HepG2 (cell line): ENCODE measurements around the gene NDUFB10. TPM values are rescaled to one million over a fixed set of nuclear protein-coding genes. Genes with fewer than 3 reads are reported as not detected.
A peak's percentile ranks its signal among the peaks of the same experiment; 100 is the strongest.

Experiments used
- CENPT ChIP-seq: sonication (generic); formaldehyde crosslinking; IDR thresholded peaks from 2 replicates; pipeline ENCODE4 v1.8.0; 2022; ENCODE audit warnings: low read depth, mild to moderate bottlenecking, moderate library complexity, missing genetic modification reagents
- DMTF1 ChIP-seq: sonication (generic); formaldehyde crosslinking; IDR thresholded peaks from 2 replicates; pipeline ENCODE4 v1.4.0; 2020; ENCODE audit warnings: mild to moderate bottlenecking, missing genetic modification reagents
- ELF1 ChIP-seq: sonication (generic); formaldehyde crosslinking; IDR thresholded peaks from 2 replicates; pipeline ENCODE4 v1.4.0; 2020; ENCODE audit warnings: missing genetic modification reagents
- ETV5 ChIP-seq: IDR thresholded peaks from 2 replicates; pipeline ENCODE4 v1.6.1; 2018; ENCODE audit warnings: missing biosample characterization, missing genetic modification reagents, inconsistent platforms, borderline replicate concordance
- EZH2 ChIP-seq: conservative IDR thresholded peaks from 2 replicates; pipeline ENCODE4 v1.6.1; 2012; ENCODE audit warnings: mild to moderate bottlenecking, low read depth, low read length, moderate library complexity
- FOSL1 ChIP-seq: sonication (generic); formaldehyde crosslinking; IDR thresholded peaks from 2 replicates; pipeline ENCODE4 v1.9.0; 2021; ENCODE audit warnings: missing genetic modification reagents, borderline replicate concordance
- FOXJ3 ChIP-seq: sonication (generic); formaldehyde crosslinking; IDR thresholded peaks from 2 replicates; pipeline ENCODE4 v1.4.0; 2020; ENCODE audit warnings: missing genetic modification reagents, mild to moderate bottlenecking, borderline replicate concordance
- FOXO1 ChIP-seq: sonication (generic); formaldehyde crosslinking; IDR thresholded peaks from 2 replicates; pipeline ENCODE4 v1.4.0; 2020; ENCODE audit warnings: missing genetic modification reagents
- KAT8 ChIP-seq: IDR thresholded peaks from 2 replicates; pipeline ENCODE4 v1.6.1; 2016; ENCODE audit warnings: missing genetic modification reagents, missing compliant biosample characterization
- MAFF ChIP-seq: IDR thresholded peaks from 2 replicates; pipeline ENCODE4 v1.6.1; 2011; ENCODE audit warnings: low read depth, low read length, improper control_type of control experiment
- MNT ChIP-seq: fragments of 450-650 bp; IDR thresholded peaks from 2 replicates; pipeline ENCODE4 v1.6.1; 2016
- MXD3 ChIP-seq: IDR thresholded peaks from 2 replicates; pipeline ENCODE4 v1.6.1; 2016; ENCODE audit warnings: mild to moderate bottlenecking, missing biosample characterization, missing genetic modification reagents
- NFE2 ChIP-seq: sonication (generic); formaldehyde crosslinking; IDR thresholded peaks from 2 replicates; pipeline ENCODE4 v1.4.0; 2020; ENCODE audit warnings: missing genetic modification reagents
- NFKB2 ChIP-seq: sonication (generic); formaldehyde crosslinking; IDR thresholded peaks from 2 replicates; pipeline ENCODE4 v1.4.0; 2020; ENCODE audit warnings: missing genetic modification reagents, borderline replicate concordance
- POLR2A ChIP-seq, 2 experiments: IDR thresholded peaks; 2 replicates each; pipeline ENCODE4 v1.6.1; 2011; ENCODE audit warnings: low read depth in 2 of 2, low read length in 2 of 2, mild to moderate bottlenecking in 1 of 2, moderate library complexity in 1 of 2; ENCODE audit not compliant: insufficient read depth in 1 of 2
- RNF219 ChIP-seq: sonication (generic); formaldehyde crosslinking; IDR thresholded peaks from 2 replicates; pipeline ENCODE4 v1.5.0; 2020; ENCODE audit warnings: mild to moderate bottlenecking, missing genetic modification reagents
- TAF15 ChIP-seq: fragments of 200-400 bp; formaldehyde crosslinking; IDR thresholded peaks from one replicate; pipeline ENCODE4 v1.6.1; 2018; ENCODE audit warnings: mild to moderate bottlenecking, low read depth, low read length; ENCODE audit not compliant: poor library complexity, severe bottlenecking
- ZNF136 ChIP-seq: sonication (generic); formaldehyde crosslinking; IDR thresholded peaks from 2 replicates; pipeline ENCODE4 v1.8.1; 2022; ENCODE audit warnings: low read depth, mild to moderate bottlenecking, moderate library complexity, missing genetic modification reagents
- ZNF160 ChIP-seq: sonication (generic); formaldehyde crosslinking; IDR thresholded peaks from 2 replicates; pipeline ENCODE4 v1.8.0; 2022; ENCODE audit warnings: mild to moderate bottlenecking, inconsistent platforms, missing genetic modification reagents
- ZNF205 ChIP-seq: IDR thresholded peaks from 2 replicates; pipeline ENCODE4 v1.6.1; 2018; ENCODE audit warnings: missing biosample characterization, missing genetic modification reagents
- ZNF3 ChIP-seq: IDR thresholded peaks from 2 replicates; pipeline ENCODE4 v1.7.0; 2017; ENCODE audit warnings: inconsistent platforms
- ZNF513 ChIP-seq: sonication (generic); formaldehyde crosslinking; conservative IDR thresholded peaks from 2 replicates; pipeline ENCODE4 v1.5.0; 2020; ENCODE audit warnings: missing genetic modification reagents
- ZNF816 ChIP-seq: sonication (generic); formaldehyde crosslinking; IDR thresholded peaks from 2 replicates; pipeline ENCODE4 v1.8.0; 2022; ENCODE audit warnings: missing genetic modification reagents, mild to moderate bottlenecking, borderline replicate concordance
- polyA plus RNA-seq, 8 experiments: library from polyadenylated mRNA; depleted of rRNA in 3 of 8; stranded (reverse) in 7 of 8; unstranded in 1 of 8; fragments of >200 nt; fragmentation: Illumina TruSeq in 4 of 8; extraction: Trizol in 4 of 8; gene quantifications; 2 replicates each; pipeline versions ENCODE4 v1.2.1 to v1.2.3, GENCODE V29; 2011 to 2016; ENCODE audit warnings: low read depth in 4 of 8, missing spikeins in 1 of 8, mixed read lengths in 1 of 8; ENCODE audit not compliant: insufficient read depth in 1 of 8
- total RNA-seq, 5 experiments: library from RNA; depleted of rRNA; stranded (reverse); fragments of >200 nt; fragmentation: Illumina TruSeq; extraction: Trizol; gene quantifications; 2 replicates each; pipeline ENCODE4 v1.2.3, GENCODE V29; 2016; ENCODE audit warnings: low read depth in 1 of 5

Gene NDUFB10
- total and polyA plus RNA-seq, 2 of the 13 experiments (the other 11 are each of a cell fraction or from before 2014, with no cell fraction given) = 68.6 to 157 TPM

GRCh38 chr16:2009791-2010510, 50.6 kb downstream of the NDUFB10 start, which contains the start of gene ZNF598 (continued):
- TF ChIP-seq ZNF160 (no peak), MNT (no peak; the same call in 1 of the 2 replicates), ZNF816 (CRISPR knock-in tag) (no peak), CENPT (CRISPR knock-in tag) (no peak), ZNF513 (CRISPR knock-in tag) (no peak), KAT8 (CRISPR knock-in tag) (peak; percentile 86), DMTF1 (CRISPR knock-in tag) (no peak), MXD3 (CRISPR knock-in tag) (peak; percentile 80; the same call in 1 of the 2 replicates), MAFF (no peak), TAF15 (no peak), ELF1 (peak; percentile 81), POLR2A (IDR thresholded peaks at IDR 0.05; ENCODE audit: insufficient read depth in 1 of 2, low read depth in 2 of 2, low read length in 2 of 2) (peak; percentile 63 to 85), ZNF205 (CRISPR knock-in tag) (peak; percentile 43; the same call in 1 of the 2 replicates), ZNF3 (CRISPR knock-in tag) (no peak), RNF219 (CRISPR knock-in tag) (no peak), NFKB2 (peak; percentile 69; the same call in 1 of the 2 replicates), NFE2 (CRISPR knock-in tag) (no peak), ETV5 (CRISPR knock-in tag) (peak; percentile 23; the same call in 1 of the 2 replicates), FOXO1 (CRISPR knock-in tag) (no peak), FOSL1 (CRISPR knock-in tag) (no peak), ZNF136 (no peak), FOXJ3 (CRISPR knock-in tag) (no peak), EZH2 (no peak)
